GM12864 (cell line): Measurements from ENCODE around the gene SESN2.

Experiments used
- DNase-seq: peaks from one replicate; pipeline ENCODE4 v3.0.0-alpha.2; 2011; ENCODE audit warnings: low read depth
- H3K4me3 ChIP-seq: 2 replicates; pipeline ENCODE4 v1.5.1; 2011; ENCODE audit warnings: mild to moderate bottlenecking, low read depth, low read length, control low read depth
- CTCF ChIP-seq: IDR thresholded peaks from 2 replicates; pipeline ENCODE4 v1.5.1; 2011; ENCODE audit warnings: low read depth, mild to moderate bottlenecking, moderate library complexity, low read length, control low read depth, inconsistent platforms; ENCODE audit errors: missing control alignments

SESN2 gene

GRCh38 chr1:28328228-28328648 lies 68.9 kb downstream of the SESN2 start:
- H3K4me3 ChIP-seq, result peak overlapping the region; percentile 77
- no peak for DNase-seq
- no peak for TF ChIP-seq CTCF

DNA sequence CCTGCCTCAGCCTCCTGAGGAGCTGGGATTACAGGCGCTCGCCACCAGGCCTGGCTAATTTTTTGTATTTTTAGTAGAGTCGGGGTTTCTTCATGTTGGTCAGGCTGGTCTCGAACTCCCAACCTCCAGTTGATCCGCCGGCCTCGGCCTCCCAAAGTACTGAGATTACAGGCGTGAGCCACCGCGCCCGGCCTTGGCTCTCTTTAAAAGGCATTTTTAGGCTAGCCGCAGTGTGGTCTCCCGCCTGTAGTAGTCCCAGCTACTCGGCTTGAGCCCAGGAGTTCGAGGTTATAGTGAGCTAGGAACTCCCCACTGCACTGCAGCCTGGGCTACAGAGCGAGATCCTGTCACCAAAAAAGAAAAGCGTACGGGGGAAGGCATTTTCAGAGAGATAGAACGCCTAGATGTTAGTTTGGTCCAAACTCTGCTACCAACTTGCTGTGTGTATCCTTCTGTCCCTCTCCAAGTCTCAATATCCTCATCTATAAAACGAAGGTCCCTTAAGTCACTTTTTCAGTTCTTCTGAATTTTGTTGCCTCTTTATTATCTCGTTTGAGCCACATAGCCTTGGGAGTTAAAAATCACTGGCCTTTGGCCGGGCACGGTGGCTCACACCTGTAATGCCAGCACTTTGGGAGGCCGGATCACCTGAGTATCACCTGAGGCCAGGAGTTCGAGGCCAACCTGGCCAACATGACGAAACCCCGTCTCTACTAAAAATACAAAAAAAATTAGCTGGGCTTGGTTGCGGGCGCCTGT lies 70.3 kb downstream of the SESN2 start:
- peak; percentile 8 for TF ChIP-seq CTCF
- DNase-seq, result no peak
- H3K4me3 ChIP-seq, result peak overlapping the region; percentile 77
